ENCODE data around the gene TMEM185A. TPM values are rescaled to one million over a fixed set of nuclear protein-coding genes. Genes with fewer than 3 reads are reported as not detected.

The TMEM185A gene
- total RNA-seq, 1 experiment from 2014 or later, result 34.2 TPM

DNA sequence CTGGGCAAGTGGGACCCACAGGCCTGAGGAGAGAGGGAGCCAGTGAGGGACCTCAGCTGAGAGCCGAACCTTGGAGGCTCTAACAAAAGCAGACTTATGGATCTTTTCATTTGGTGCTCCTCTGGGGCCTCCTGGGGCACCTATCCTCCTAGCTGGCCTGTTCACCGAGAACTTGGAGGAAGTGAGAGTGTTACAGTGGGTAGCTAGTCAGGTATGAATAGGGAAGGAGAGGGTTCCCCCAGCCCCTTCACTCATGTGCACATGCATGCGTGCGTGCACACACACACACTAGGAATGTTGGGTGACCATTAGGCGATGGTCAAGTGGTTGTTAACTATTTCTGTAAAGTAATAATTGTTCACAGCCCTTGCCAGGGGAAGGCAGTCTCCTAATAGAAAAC, 18.6 kb upstream of the TMEM185A start:
- Histone ChIP-seq H3K79me2 (ENCODE audit: low read length) (no peaks in the 10 kb centered on the region), H3K9me3 (ENCODE audit: low read length) (no peaks in the 10 kb centered on the region), H3K36me3 (ENCODE audit: insufficient read depth, low read length) (no peaks in the 10 kb centered on the region), H3K27me3 (ENCODE audit: low read length) (no peaks in the 10 kb centered on the region), H3K9ac (ENCODE audit: low read length) (no peak overlapping the region), H3K4me2 (ENCODE audit: low read depth, low read length, poor library complexity, severe bottlenecking) (no peak overlapping the region), H3K9me2 (replicated peaks; ENCODE audit: insufficient read depth, low read length) (no peaks in the 10 kb centered on the region), H3K4me1 (ENCODE audit: low read length) (peaks cover 3% of the 10 kb centered on the region; the same call in 1 of the 2 replicates), H4K20me1 (ENCODE audit: insufficient read depth, low read depth, low read length) (no peaks in the 10 kb centered on the region), H3K4me3 (ENCODE audit: low read length) (no peak overlapping the region), H3K27ac (ENCODE audit: low read length) (no peak overlapping the region), H2AFZ (ENCODE audit: low read length) (no peak overlapping the region)
- peak; percentile 46 for DNase-seq

DNA sequence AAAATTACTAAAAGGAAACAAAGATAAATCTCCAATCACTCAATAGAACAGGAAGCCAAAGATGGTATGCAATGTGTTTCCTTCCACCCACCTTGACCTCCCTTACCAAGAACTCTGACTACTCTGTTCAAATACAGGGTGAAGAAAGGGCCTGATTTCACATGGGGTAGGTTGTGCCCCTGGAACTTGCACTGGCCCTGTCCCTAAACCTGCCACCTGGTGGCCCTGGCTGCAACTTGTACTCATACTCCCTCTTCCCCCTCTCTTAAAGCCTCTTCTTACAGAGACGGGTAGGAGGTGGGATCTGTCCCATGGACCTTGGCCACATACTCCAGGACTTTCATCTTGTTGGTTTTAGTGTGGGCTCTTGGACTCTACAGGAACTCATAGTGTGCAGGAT, 17.3 kb upstream of the TMEM185A start:
- Histone ChIP-seq H3K36me3 (ENCODE audit: insufficient read depth, low read length) (no peaks in the 10 kb centered on the region), H3K4me2 (ENCODE audit: low read depth, low read length, poor library complexity, severe bottlenecking) (no peak overlapping the region), H3K4me1 (ENCODE audit: low read length) (peaks cover 3% of the 10 kb centered on the region; the same call in 1 of the 2 replicates), H3K4me3 (ENCODE audit: low read length) (no peak overlapping the region), H3K9ac (ENCODE audit: low read length) (no peak overlapping the region), H4K20me1 (ENCODE audit: insufficient read depth, low read depth, low read length) (no peaks in the 10 kb centered on the region), H3K27ac (ENCODE audit: low read length) (no peak overlapping the region), H3K9me3 (ENCODE audit: low read length) (no peaks in the 10 kb centered on the region), H3K79me2 (ENCODE audit: low read length) (no peaks in the 10 kb centered on the region), H3K27me3 (ENCODE audit: low read length) (no peaks in the 10 kb centered on the region), H2AFZ (ENCODE audit: low read length) (no peak overlapping the region), H3K9me2 (replicated peaks; ENCODE audit: insufficient read depth, low read length) (no peaks in the 10 kb centered on the region)
- DNase-seq, result peak; percentile 65

DNA sequence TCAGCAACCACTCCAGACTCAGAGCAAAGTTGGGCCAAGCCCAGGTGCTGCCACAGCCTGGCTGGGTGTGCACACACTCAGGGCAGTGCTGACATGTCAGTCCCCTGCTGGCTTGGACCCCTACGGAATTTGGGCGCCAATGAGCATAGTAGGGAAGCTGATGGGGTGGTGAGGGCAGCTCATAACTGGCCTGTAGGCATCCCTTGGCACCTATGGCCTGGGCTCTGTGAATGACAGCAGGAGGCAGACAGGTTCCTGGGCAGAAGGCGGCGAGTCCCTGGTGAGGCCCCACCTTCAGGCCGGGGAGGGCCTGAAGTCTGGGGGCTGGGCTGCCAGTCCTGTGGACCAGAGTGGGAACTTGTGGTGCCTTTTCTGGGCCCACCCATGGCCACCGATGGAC, 15.9 kb upstream of the TMEM185A start:
- no peak overlapping the region for H2AFZ ChIP-seq (ENCODE audit: low read length)
- H3K79me2 ChIP-seq (ENCODE audit: low read length), result no peaks in the 10 kb centered on the region
- no peak overlapping the region for H3K9ac ChIP-seq (ENCODE audit: low read length)

DNA sequence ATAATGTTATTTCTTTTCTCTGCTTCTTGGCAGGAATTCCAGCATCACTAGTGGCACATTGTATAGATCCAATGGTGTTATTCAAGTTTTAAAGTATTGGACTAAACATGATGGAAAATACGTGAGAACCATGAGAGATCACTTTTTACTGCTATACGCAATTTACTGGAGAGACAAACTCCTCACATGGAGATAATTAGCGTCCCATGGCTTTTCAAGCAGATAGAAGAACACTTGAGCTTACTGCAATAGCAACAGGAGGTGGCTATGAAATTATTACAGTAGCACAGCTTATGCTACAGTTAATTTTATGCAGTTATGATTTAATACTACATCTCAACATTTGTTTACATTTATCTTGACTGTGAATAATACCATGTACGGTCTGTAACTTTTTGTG, 11.9 kb upstream of the TMEM185A start:
- Histone ChIP-seq H3K4me2 (ENCODE audit: low read depth, low read length, poor library complexity, severe bottlenecking) (no peak overlapping the region), H2AFZ (ENCODE audit: low read length) (no peak overlapping the region), H3K36me3 (ENCODE audit: insufficient read depth, low read length) (no peaks in the 10 kb centered on the region), H3K4me1 (ENCODE audit: low read length) (no peaks in the 10 kb centered on the region), H3K9ac (ENCODE audit: low read length) (no peak overlapping the region), H3K9me2 (replicated peaks; ENCODE audit: insufficient read depth, low read length) (no peaks in the 10 kb centered on the region), H3K4me3 (ENCODE audit: low read length) (no peak overlapping the region), H3K79me2 (ENCODE audit: low read length) (no peaks in the 10 kb centered on the region), H3K27me3 (ENCODE audit: low read length) (no peaks in the 10 kb centered on the region), H3K27ac (ENCODE audit: low read length) (no peak overlapping the region), H4K20me1 (ENCODE audit: insufficient read depth, low read depth, low read length) (no peaks in the 10 kb centered on the region), H3K9me3 (ENCODE audit: low read length) (no peaks in the 10 kb centered on the region)
- no peak for DNase-seq

More for the DNA sequence above, 15.9 kb upstream of the TMEM185A start:
- Histone ChIP-seq H4K20me1 (ENCODE audit: insufficient read depth, low read depth, low read length) (no peaks in the 10 kb centered on the region), H3K4me2 (ENCODE audit: low read depth, low read length, poor library complexity, severe bottlenecking) (no peak overlapping the region), H3K4me3 (ENCODE audit: low read length) (no peak overlapping the region), H3K27me3 (ENCODE audit: low read length) (no peaks in the 10 kb centered on the region), H3K9me2 (replicated peaks; ENCODE audit: insufficient read depth, low read length) (no peaks in the 10 kb centered on the region), H3K4me1 (ENCODE audit: low read length) (peaks cover 3% of the 10 kb centered on the region; the same call in 1 of the 2 replicates), H3K27ac (ENCODE audit: low read length) (no peak overlapping the region), H3K36me3 (ENCODE audit: insufficient read depth, low read length) (no peaks in the 10 kb centered on the region), H3K9me3 (ENCODE audit: low read length) (no peaks in the 10 kb centered on the region)
- no peak for DNase-seq

DNA sequence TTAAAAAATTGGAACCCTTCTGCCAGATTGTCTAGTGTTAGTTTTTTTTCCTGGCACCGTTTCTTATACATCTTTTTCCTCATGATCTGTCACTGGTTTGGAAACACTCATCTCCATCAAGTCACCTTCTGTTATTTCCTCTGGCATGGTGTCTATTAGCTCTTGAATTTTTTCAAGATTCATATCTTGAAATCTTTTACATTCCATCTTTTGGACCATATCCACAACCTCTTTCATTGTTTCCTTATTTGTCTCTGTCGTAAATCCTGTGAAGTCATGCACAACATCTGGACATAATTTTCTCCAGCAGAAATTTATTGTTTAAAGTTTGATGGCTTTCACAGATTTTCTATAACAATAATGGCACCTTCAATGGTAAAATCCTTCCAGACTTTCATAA, 10.2 kb upstream of the TMEM185A start:
- H3K9me3 ChIP-seq (ENCODE audit: low read length), result no peaks in the 10 kb centered on the region
- no peaks in the 10 kb centered on the region for H3K79me2 ChIP-seq (ENCODE audit: low read length)
- no peak overlapping the region for H3K4me3 ChIP-seq (ENCODE audit: low read length)
- H2AFZ ChIP-seq (ENCODE audit: low read length), result no peak overlapping the region
- no peak overlapping the region for H3K4me2 ChIP-seq (ENCODE audit: low read depth, low read length, poor library complexity, severe bottlenecking)
- H4K20me1 ChIP-seq (ENCODE audit: insufficient read depth, low read depth, low read length), result no peaks in the 10 kb centered on the region
- H3K27me3 ChIP-seq (ENCODE audit: low read length), result no peaks in the 10 kb centered on the region
- no peaks in the 10 kb centered on the region for H3K36me3 ChIP-seq (ENCODE audit: insufficient read depth, low read length)
- DNase-seq, result no peak
- H3K9me2 ChIP-seq (replicated peaks; ENCODE audit: insufficient read depth, low read length), result no peaks in the 10 kb centered on the region
- H3K4me1 ChIP-seq (ENCODE audit: low read length), result no peaks in the 10 kb centered on the region
- no peak overlapping the region for H3K9ac ChIP-seq (ENCODE audit: low read length)
- no peak overlapping the region for H3K27ac ChIP-seq (ENCODE audit: low read length)

DNA sequence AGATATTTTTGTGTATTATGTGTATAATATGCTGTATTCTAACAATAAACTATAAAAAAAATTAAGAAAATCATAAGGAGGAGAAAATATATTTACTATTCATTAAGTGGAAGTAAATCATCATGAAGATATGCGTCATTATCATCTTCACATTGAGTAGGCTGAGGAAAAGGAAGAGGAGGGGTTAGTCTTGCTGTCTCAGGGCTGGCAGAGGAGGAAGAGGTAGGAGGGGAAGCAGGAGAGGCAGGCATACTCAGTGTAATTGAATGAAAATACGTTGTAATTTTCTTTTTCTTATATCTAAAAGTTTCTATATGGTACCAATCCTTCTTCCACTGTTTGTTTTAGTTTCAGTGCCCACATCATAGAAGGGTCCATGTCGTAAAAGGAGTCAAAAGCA, 9.8 kb upstream of the TMEM185A start:
- no peaks in the 10 kb centered on the region for H4K20me1 ChIP-seq (ENCODE audit: insufficient read depth, low read depth, low read length)
- no peaks in the 10 kb centered on the region for H3K27me3 ChIP-seq (ENCODE audit: low read length)
- no peaks in the 10 kb centered on the region for H3K9me2 ChIP-seq (replicated peaks; ENCODE audit: insufficient read depth, low read length)
- no peaks in the 10 kb centered on the region for H3K79me2 ChIP-seq (ENCODE audit: low read length)
- H3K4me3 ChIP-seq (ENCODE audit: low read length), result no peak overlapping the region
- no peaks in the 10 kb centered on the region for H3K36me3 ChIP-seq (ENCODE audit: insufficient read depth, low read length)
- no peaks in the 10 kb centered on the region for H3K4me1 ChIP-seq (ENCODE audit: low read length)
- no peak overlapping the region for H2AFZ ChIP-seq (ENCODE audit: low read length)
- no peak overlapping the region for H3K9ac ChIP-seq (ENCODE audit: low read length)
- no peaks in the 10 kb centered on the region for H3K9me3 ChIP-seq (ENCODE audit: low read length)
- H3K4me2 ChIP-seq (ENCODE audit: low read depth, low read length, poor library complexity, severe bottlenecking), result no peak overlapping the region
- H3K27ac ChIP-seq (ENCODE audit: low read length), result no peak overlapping the region
- DNase-seq, result no peak

DNA sequence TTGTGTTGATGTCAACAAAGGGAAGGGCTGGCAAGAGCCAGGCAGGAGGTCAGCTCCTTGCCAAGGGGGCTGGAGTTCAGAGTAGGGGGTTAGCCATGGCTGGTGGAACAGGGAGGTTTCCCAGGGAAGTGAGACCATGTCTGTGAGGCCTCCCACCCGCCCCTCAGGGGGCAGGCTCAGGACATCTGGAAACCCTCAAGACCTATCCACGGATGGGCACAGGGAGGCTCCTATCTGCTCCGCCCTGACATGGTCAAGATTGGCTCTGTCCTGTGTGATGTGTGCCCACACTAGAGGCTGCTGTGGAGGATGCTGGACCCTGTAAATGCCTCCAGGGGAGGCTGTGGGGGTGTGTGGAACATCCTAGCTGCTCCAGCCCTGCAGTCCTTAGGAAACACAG, 8.0 kb upstream of the TMEM185A start:
- DNase-seq, result no peak
- Histone ChIP-seq H3K4me2 (ENCODE audit: low read depth, low read length, poor library complexity, severe bottlenecking) (no peak overlapping the region), H3K27ac (ENCODE audit: low read length) (no peak overlapping the region), H4K20me1 (ENCODE audit: insufficient read depth, low read depth, low read length) (no peaks in the 10 kb centered on the region), H2AFZ (ENCODE audit: low read length) (no peak overlapping the region), H3K9ac (ENCODE audit: low read length) (no peak overlapping the region), H3K9me2 (replicated peaks; ENCODE audit: insufficient read depth, low read length) (no peaks in the 10 kb centered on the region), H3K9me3 (ENCODE audit: low read length) (no peaks in the 10 kb centered on the region), H3K36me3 (ENCODE audit: insufficient read depth, low read length) (no peaks in the 10 kb centered on the region), H3K27me3 (ENCODE audit: low read length) (no peaks in the 10 kb centered on the region), H3K4me1 (ENCODE audit: low read length) (no peaks in the 10 kb centered on the region), H3K79me2 (ENCODE audit: low read length) (no peaks in the 10 kb centered on the region), H3K4me3 (ENCODE audit: low read length) (no peak overlapping the region)

DNA sequence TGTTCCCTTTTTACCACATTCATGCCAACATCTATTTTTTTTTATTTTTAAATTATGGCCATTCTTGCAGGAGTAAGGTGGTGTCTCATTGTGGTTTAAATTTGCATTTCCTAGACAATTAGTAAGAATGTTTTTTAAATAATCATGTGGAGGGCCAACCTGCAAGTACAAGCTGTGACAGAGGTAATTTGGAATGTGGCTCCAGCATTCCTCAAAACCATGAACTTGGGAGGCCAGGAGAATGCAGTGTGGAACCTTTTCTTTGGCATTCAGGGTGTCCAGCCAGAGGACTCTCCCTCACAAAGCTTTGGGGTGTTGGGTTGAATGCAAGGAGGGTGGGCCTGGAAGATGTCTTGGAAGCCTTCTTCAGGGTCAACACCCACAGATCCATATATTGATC, 7.3 kb upstream of the TMEM185A start:
- Histone ChIP-seq H2AFZ (ENCODE audit: low read length) (no peak overlapping the region), H3K9me2 (replicated peaks; ENCODE audit: insufficient read depth, low read length) (no peaks in the 10 kb centered on the region), H3K4me3 (ENCODE audit: low read length) (no peak overlapping the region), H3K27ac (ENCODE audit: low read length) (no peak overlapping the region), H3K27me3 (ENCODE audit: low read length) (no peaks in the 10 kb centered on the region), H3K9me3 (ENCODE audit: low read length) (no peaks in the 10 kb centered on the region), H3K9ac (ENCODE audit: low read length) (no peak overlapping the region), H3K4me1 (ENCODE audit: low read length) (no peaks in the 10 kb centered on the region), H3K79me2 (ENCODE audit: low read length) (no peaks in the 10 kb centered on the region), H4K20me1 (ENCODE audit: insufficient read depth, low read depth, low read length) (no peaks in the 10 kb centered on the region), H3K36me3 (ENCODE audit: insufficient read depth, low read length) (no peaks in the 10 kb centered on the region), H3K4me2 (ENCODE audit: low read depth, low read length, poor library complexity, severe bottlenecking) (no peak overlapping the region)
- DNase-seq, result no peak

DNA sequence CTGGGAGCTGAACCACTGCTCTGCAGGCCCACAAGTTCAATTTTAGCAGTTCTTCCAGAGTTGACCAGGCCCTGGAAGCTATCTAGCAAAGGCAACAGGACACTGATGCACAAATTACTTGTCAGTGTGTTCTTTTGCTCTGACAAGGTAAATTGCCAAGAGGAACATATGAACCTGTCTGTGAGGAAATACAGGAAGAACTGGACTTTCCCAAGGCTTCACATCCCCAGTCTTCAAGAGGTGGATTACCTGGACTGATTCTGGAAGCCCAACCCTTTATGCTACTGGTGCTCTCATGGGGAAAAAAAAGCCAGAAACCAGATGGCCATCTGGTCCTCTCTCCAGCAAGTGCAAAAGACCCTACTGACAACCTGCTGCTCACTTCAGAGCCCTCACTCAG, 1.9 kb upstream of the TMEM185A start:
- H3K4me2 ChIP-seq (ENCODE audit: low read depth, low read length, poor library complexity, severe bottlenecking), result no peak overlapping the region
- no peaks in the 10 kb centered on the region for H3K27me3 ChIP-seq (ENCODE audit: low read length)
- H3K36me3 ChIP-seq (ENCODE audit: insufficient read depth, low read length), result no peaks in the 10 kb centered on the region
- no peaks in the 10 kb centered on the region for H3K9me2 ChIP-seq (replicated peaks; ENCODE audit: insufficient read depth, low read length)
- H3K4me3 ChIP-seq (ENCODE audit: low read length), result no peak overlapping the region
- DNase-seq, result no peak
- no peaks in the 10 kb centered on the region for H3K79me2 ChIP-seq (ENCODE audit: low read length)
- H3K4me1 ChIP-seq (ENCODE audit: low read length), result peaks cover 13% of the 10 kb centered on the region
- H3K9me3 ChIP-seq (ENCODE audit: low read length), result no peaks in the 10 kb centered on the region
- H2AFZ ChIP-seq (ENCODE audit: low read length), result no peak overlapping the region
- no peak overlapping the region for H3K9ac ChIP-seq (ENCODE audit: low read length)
- H3K27ac ChIP-seq (ENCODE audit: low read length), result no peak overlapping the region
- H4K20me1 ChIP-seq (ENCODE audit: insufficient read depth, low read depth, low read length), result peaks cover 10% of the 10 kb centered on the region; the same call in 1 of the 2 replicates

All from Karpas-422 (cell line).